HEK293 (cell line): ENCODE data around the gene ZNF200.

ENCODE experiments used
- BCL11B ChIP-seq: fragments of 450-650 bp; formaldehyde crosslinking; IDR thresholded peaks from 2 replicates; pipeline ENCODE4 v1.5.1; 2016; ENCODE audit warnings: low read depth, missing biosample characterization, missing genetic modification characterization
- GFI1B ChIP-seq: fragments of 450-650 bp; formaldehyde crosslinking; IDR thresholded peaks from 2 replicates; pipeline ENCODE4 v1.5.1; 2016; ENCODE audit warnings: missing biosample characterization, missing genetic modification characterization
- GLIS1 ChIP-seq: fragments of 450-650 bp; formaldehyde crosslinking; IDR thresholded peaks from 2 replicates; pipeline ENCODE4 v1.5.1; 2016; ENCODE audit warnings: missing biosample characterization, missing genetic modification characterization
- KLF1 ChIP-seq: fragments of 450-650 bp; formaldehyde crosslinking; IDR thresholded peaks from 2 replicates; pipeline ENCODE4 v1.5.1; 2016; ENCODE audit warnings: missing biosample characterization, missing genetic modification characterization
- KLF16 ChIP-seq: fragments of 450-650 bp; formaldehyde crosslinking; IDR thresholded peaks from 2 replicates; pipeline ENCODE4 v1.5.1; 2017; ENCODE audit warnings: missing biosample characterization, missing genetic modification characterization
- MYNN ChIP-seq: fragments of 450-650 bp; formaldehyde crosslinking; IDR thresholded peaks from 2 replicates; pipeline ENCODE4 v1.5.1; 2016; ENCODE audit warnings: missing biosample characterization, missing genetic modification characterization, borderline replicate concordance
- OSR2 ChIP-seq: fragments of 450-650 bp; formaldehyde crosslinking; IDR thresholded peaks from 2 replicates; pipeline ENCODE4 v1.5.1; 2016; ENCODE audit warnings: missing biosample characterization, missing genetic modification characterization
- RBAK ChIP-seq: fragments of 450-650 bp; formaldehyde crosslinking; IDR thresholded peaks from 2 replicates; pipeline ENCODE4 v1.5.1; 2016; ENCODE audit warnings: missing biosample characterization, missing genetic modification characterization
- SALL2 ChIP-seq: fragments of 450-650 bp; formaldehyde crosslinking; IDR thresholded peaks from 2 replicates; pipeline ENCODE4 v1.5.0; 2017; ENCODE audit warnings: missing biosample characterization, mild to moderate bottlenecking, missing genetic modification characterization, borderline replicate concordance
- SCRT1 ChIP-seq: fragments of 450-650 bp; formaldehyde crosslinking; IDR thresholded peaks from 2 replicates; pipeline ENCODE4 v1.5.1; 2016; ENCODE audit warnings: missing biosample characterization, missing genetic modification characterization, borderline replicate concordance
- SP7 ChIP-seq: fragments of 450-650 bp; formaldehyde crosslinking; IDR thresholded peaks from 2 replicates; pipeline ENCODE4 v1.5.1; 2016; ENCODE audit warnings: missing biosample characterization, missing genetic modification characterization
- YY1 ChIP-seq: fragments of 450-650 bp; formaldehyde crosslinking; IDR thresholded peaks from 2 replicates; pipeline ENCODE4 v1.5.1; 2018; ENCODE audit warnings: missing biosample characterization, missing genetic modification characterization
- YY2 ChIP-seq: fragments of 450-650 bp; formaldehyde crosslinking; IDR thresholded peaks from 2 replicates; pipeline ENCODE4 v1.5.1; 2016; ENCODE audit warnings: missing biosample characterization, missing genetic modification characterization
- ZBTB1 ChIP-seq: fragments of 450-650 bp; formaldehyde crosslinking; IDR thresholded peaks from 2 replicates; pipeline ENCODE4 v1.5.1; 2016; ENCODE audit warnings: missing biosample characterization, missing genetic modification characterization
- ZBTB20 ChIP-seq: fragments of 450-650 bp; formaldehyde crosslinking; IDR thresholded peaks from 2 replicates; pipeline ENCODE4 v1.5.1; 2016; ENCODE audit warnings: missing biosample characterization, missing genetic modification characterization
- ZEB2 ChIP-seq: fragments of 450-650 bp; formaldehyde crosslinking; IDR thresholded peaks from 2 replicates; pipeline ENCODE4 v1.5.1; 2016; ENCODE audit warnings: missing biosample characterization, missing genetic modification characterization
- ZFP41 ChIP-seq: fragments of 450-650 bp; formaldehyde crosslinking; IDR thresholded peaks from 2 replicates; pipeline ENCODE4 v1.5.1; 2016; ENCODE audit warnings: missing biosample characterization, missing genetic modification characterization, borderline replicate concordance
- ZFP69B ChIP-seq: fragments of 450-650 bp; formaldehyde crosslinking; IDR thresholded peaks from 2 replicates; pipeline ENCODE4 v1.5.1; 2016; ENCODE audit warnings: missing biosample characterization, missing genetic modification characterization
- ZNF16 ChIP-seq: fragments of 450-650 bp; formaldehyde crosslinking; IDR thresholded peaks from 2 replicates; pipeline ENCODE4 v1.5.1; 2016; ENCODE audit warnings: low read depth, missing biosample characterization, missing genetic modification characterization
- ZNF169 ChIP-seq: fragments of 450-650 bp; formaldehyde crosslinking; IDR thresholded peaks from 2 replicates; pipeline ENCODE4 v1.5.1; 2016; ENCODE audit warnings: missing biosample characterization, missing genetic modification characterization
- ZNF202 ChIP-seq: fragments of 450-650 bp; formaldehyde crosslinking; IDR thresholded peaks from 2 replicates; pipeline ENCODE4 v1.5.1; 2016; ENCODE audit warnings: missing biosample characterization, missing genetic modification characterization, borderline replicate concordance
- ZNF223 ChIP-seq: fragments of 450-650 bp; formaldehyde crosslinking; IDR thresholded peaks from 2 replicates; pipeline ENCODE4 v1.5.1; 2016; ENCODE audit warnings: missing biosample characterization, missing genetic modification characterization
- ZNF311 ChIP-seq: fragments of 450-650 bp; formaldehyde crosslinking; IDR thresholded peaks from 2 replicates; pipeline ENCODE4 v1.5.1; 2017; ENCODE audit warnings: missing biosample characterization, missing genetic modification characterization, borderline replicate concordance
- ZNF37A ChIP-seq: fragments of 450-650 bp; IDR thresholded peaks from 2 replicates; pipeline ENCODE4 v1.5.1; 2018; ENCODE audit warnings: missing biosample characterization, missing genetic modification characterization
- ZNF404 ChIP-seq: fragments of 450-650 bp; formaldehyde crosslinking; IDR thresholded peaks from 2 replicates; pipeline ENCODE4 v1.5.1; 2017; ENCODE audit warnings: missing biosample characterization, missing genetic modification characterization
- ZNF501 ChIP-seq: fragments of 450-650 bp; formaldehyde crosslinking; IDR thresholded peaks from 2 replicates; pipeline ENCODE4 v1.5.1; 2016; ENCODE audit warnings: missing biosample characterization, missing genetic modification characterization
- ZNF544 ChIP-seq: fragments of 450-650 bp; formaldehyde crosslinking; IDR thresholded peaks from 2 replicates; pipeline ENCODE4 v1.5.0; 2017; ENCODE audit warnings: missing biosample characterization, missing genetic modification characterization
- ZNF560 ChIP-seq: fragments of 450-650 bp; formaldehyde crosslinking; IDR thresholded peaks from 2 replicates; pipeline ENCODE4 v1.5.1; 2017; ENCODE audit warnings: missing biosample characterization, missing genetic modification characterization, borderline replicate concordance
- ZNF677 ChIP-seq: fragments of 450-650 bp; IDR thresholded peaks from 2 replicates; pipeline ENCODE4 v1.5.0; 2018; ENCODE audit warnings: missing biosample characterization, mild to moderate bottlenecking, missing genetic modification characterization, moderate library complexity
- ZNF707 ChIP-seq: fragments of 450-650 bp; formaldehyde crosslinking; IDR thresholded peaks from 2 replicates; pipeline ENCODE4 v1.5.1; 2016; ENCODE audit warnings: missing biosample characterization, missing genetic modification characterization
- ZNF76 ChIP-seq: fragments of 450-650 bp; formaldehyde crosslinking; IDR thresholded peaks from 2 replicates; pipeline ENCODE4; 2016; ENCODE audit warnings: low read depth, missing biosample characterization, missing genetic modification characterization, borderline replicate concordance
- ZNF791 ChIP-seq: fragments of 450-650 bp; formaldehyde crosslinking; IDR thresholded peaks from 2 replicates; pipeline ENCODE4 v1.5.1; 2016; ENCODE audit warnings: missing biosample characterization, missing genetic modification characterization
- ZSCAN16 ChIP-seq: fragments of 450-650 bp; formaldehyde crosslinking; IDR thresholded peaks from 2 replicates; pipeline ENCODE4 v1.5.1; 2016; ENCODE audit warnings: missing biosample characterization, missing genetic modification characterization
- TF ChIP-seq, protein P1 (sequence below): fragments of 450-650 bp; IDR thresholded peaks from 2 replicates; pipeline ENCODE4 v1.5.1; 2018; ENCODE audit warnings: missing biosample characterization, missing genetic modification characterization
- TF ChIP-seq, protein P2 (sequence below): fragments of 450-650 bp; formaldehyde crosslinking; IDR thresholded peaks from 2 replicates; pipeline ENCODE4 v1.5.1; 2016; ENCODE audit warnings: missing biosample characterization, missing genetic modification characterization
- TF ChIP-seq, protein P3 (sequence below): fragments of 450-650 bp; formaldehyde crosslinking; IDR thresholded peaks from 2 replicates; pipeline ENCODE4 v1.5.1; 2017; ENCODE audit warnings: missing biosample characterization, mild to moderate bottlenecking, missing genetic modification characterization, moderate library complexity

The ZNF200 gene

DNA sequence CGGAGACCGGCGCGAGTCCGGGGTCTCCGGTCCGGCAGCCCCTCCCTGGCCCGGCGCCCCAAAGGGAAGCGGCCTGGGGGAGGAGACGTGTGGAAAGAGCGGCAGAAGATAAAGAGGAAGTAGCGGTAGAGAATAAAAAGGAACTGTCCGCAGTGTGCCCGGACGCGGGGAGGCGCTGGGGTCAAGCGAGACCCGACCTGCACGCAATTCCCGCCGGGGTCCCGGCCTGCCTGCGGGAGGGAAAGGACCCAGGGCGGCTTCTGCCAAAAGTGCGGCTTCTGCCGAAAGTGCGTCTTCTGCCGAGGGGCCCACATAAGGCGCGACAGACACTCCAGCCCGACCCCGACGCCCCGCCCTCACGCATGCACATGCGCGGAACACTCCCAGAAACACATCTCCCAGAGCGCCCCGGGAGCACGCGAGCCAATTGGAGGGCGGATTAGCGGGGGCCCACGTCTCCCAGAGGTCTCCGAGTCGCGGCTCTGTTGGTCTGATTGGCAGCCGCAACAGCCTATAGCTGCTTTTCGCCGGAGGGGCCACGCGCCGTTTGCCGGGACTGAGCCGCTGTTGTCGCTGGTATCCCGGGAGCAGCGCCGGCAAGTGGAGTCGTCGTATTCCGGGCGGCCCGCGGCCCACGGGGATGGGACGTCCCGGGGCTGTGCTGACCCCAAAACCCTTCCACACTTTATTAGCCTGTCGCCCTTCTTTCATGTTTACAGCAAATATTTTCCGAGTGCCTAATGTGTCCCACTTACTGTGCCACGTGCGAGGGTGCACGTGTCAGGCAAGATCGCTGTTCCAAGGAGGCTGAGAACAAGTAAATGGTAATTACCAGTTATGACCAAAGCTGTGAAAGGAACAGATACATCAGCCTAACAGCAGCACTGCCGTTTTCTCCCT is 29.4 kb upstream of the ZNF200 start (continued):
- peak; percentile 86 for TF ChIP-seq KLF16 (tag by site-specific recombination)
- TF ChIP-seq YY1 (tag by site-specific recombination) = no peak
- no peak for TF ChIP-seq ZNF677 (tag by site-specific recombination)
- peak; percentile 96 for TF ChIP-seq ZBTB20
- no peak for TF ChIP-seq GFI1B (tag by site-specific recombination)
- no peak for TF ChIP-seq YY2
- TF ChIP-seq ZNF223 (tag by site-specific recombination) = no peak
- no peak for TF ChIP-seq ZNF560 (tag by site-specific recombination)
- no peak for TF ChIP-seq ZNF202 (tag by site-specific recombination)
- no peak for TF ChIP-seq ZNF311
- no peak; the same call in 1 of the 2 replicates for TF ChIP-seq ZSCAN16 (tag by site-specific recombination)
- TF ChIP-seq SCRT1 (tag by site-specific recombination) = no peak
- no peak for TF ChIP-seq MYNN (tag by site-specific recombination)
- TF ChIP-seq ZNF76 (tag by site-specific recombination) = peak; percentile 97
- no peak for TF ChIP-seq ZNF404
- no peak for TF ChIP-seq ZNF707 (tag by site-specific recombination)
- TF ChIP-seq ZBTB1 (tag by site-specific recombination) = no peak
- no peak for TF ChIP-seq ZNF544 (tag by site-specific recombination)
- TF ChIP-seq ZNF501 (tag by site-specific recombination) = peak; percentile 12; the same call in 1 of the 2 replicates
- TF ChIP-seq KLF1 (tag by site-specific recombination) = peak; percentile 7; the same call in 1 of the 2 replicates
- TF ChIP-seq ZNF16 = no peak
- peak; percentile 89 for TF ChIP-seq SP7 (tag by site-specific recombination)
- peak; percentile 78; the same call in 1 of the 2 replicates for TF ChIP-seq BCL11B (tag by site-specific recombination)
- TF ChIP-seq, protein P1, sequence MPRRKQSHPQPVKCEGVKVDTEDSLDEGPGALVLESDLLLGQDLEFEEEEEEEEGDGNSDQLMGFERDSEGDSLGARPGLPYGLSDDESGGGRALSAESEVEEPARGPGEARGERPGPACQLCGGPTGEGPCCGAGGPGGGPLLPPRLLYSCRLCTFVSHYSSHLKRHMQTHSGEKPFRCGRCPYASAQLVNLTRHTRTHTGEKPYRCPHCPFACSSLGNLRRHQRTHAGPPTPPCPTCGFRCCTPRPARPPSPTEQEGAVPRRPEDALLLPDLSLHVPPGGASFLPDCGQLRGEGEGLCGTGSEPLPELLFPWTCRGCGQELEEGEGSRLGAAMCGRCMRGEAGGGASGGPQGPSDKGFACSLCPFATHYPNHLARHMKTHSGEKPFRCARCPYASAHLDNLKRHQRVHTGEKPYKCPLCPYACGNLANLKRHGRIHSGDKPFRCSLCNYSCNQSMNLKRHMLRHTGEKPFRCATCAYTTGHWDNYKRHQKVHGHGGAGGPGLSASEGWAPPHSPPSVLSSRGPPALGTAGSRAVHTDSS (tag by site-specific recombination) = no peak
- TF ChIP-seq ZNF169 (tag by site-specific recombination) = 0 out of 2 replicates have a peak, but pooled peaks have one; percentile 54
- no peak for TF ChIP-seq SALL2 (tag by site-specific recombination)
- no peak; the same call in 1 of the 2 replicates for TF ChIP-seq ZNF37A (tag by site-specific recombination)
- peak; percentile 82 for TF ChIP-seq GLIS1 (tag by site-specific recombination)
- TF ChIP-seq ZNF791 = no peak
- 0 out of 2 replicates have a peak, but pooled peaks have one; percentile 17 for TF ChIP-seq OSR2 (tag by site-specific recombination)
- peak; percentile 100 for TF ChIP-seq ZFP69B (tag by site-specific recombination)
- TF ChIP-seq, protein P2, sequence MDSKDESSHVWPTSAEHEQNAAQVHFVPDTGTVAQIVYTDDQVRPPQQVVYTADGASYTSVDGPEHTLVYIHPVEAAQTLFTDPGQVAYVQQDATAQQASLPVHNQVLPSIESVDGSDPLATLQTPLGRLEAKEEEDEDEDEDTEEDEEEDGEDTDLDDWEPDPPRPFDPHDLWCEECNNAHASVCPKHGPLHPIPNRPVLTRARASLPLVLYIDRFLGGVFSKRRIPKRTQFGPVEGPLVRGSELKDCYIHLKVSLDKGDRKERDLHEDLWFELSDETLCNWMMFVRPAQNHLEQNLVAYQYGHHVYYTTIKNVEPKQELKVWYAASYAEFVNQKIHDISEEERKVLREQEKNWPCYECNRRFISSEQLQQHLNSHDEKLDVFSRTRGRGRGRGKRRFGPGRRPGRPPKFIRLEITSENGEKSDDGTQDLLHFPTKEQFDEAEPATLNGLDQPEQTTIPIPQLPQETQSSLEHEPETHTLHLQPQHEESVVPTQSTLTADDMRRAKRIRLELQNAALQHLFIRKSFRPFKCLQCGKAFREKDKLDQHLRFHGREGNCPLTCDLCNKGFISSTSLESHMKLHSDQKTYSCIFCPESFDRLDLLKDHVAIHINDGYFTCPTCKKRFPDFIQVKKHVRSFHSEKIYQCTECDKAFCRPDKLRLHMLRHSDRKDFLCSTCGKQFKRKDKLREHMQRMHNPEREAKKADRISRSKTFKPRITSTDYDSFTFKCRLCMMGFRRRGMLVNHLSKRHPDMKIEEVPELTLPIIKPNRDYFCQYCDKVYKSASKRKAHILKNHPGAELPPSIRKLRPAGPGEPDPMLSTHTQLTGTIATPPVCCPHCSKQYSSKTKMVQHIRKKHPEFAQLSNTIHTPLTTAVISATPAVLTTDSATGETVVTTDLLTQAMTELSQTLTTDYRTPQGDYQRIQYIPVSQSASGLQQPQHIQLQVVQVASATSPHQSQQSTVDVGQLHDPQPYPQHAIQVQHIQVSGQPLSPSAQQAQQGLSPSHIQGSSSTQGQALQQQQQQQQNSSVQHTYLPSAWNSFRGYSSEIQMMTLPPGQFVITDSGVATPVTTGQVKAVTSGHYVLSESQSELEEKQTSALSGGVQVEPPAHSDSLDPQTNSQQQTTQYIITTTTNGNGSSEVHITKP (tag by site-specific recombination) = peak; percentile 86
- peak; percentile 82 for TF ChIP-seq ZEB2
- no peak for TF ChIP-seq RBAK
- TF ChIP-seq ZFP41 (tag by site-specific recombination) = no peak
- TF ChIP-seq, protein P3, sequence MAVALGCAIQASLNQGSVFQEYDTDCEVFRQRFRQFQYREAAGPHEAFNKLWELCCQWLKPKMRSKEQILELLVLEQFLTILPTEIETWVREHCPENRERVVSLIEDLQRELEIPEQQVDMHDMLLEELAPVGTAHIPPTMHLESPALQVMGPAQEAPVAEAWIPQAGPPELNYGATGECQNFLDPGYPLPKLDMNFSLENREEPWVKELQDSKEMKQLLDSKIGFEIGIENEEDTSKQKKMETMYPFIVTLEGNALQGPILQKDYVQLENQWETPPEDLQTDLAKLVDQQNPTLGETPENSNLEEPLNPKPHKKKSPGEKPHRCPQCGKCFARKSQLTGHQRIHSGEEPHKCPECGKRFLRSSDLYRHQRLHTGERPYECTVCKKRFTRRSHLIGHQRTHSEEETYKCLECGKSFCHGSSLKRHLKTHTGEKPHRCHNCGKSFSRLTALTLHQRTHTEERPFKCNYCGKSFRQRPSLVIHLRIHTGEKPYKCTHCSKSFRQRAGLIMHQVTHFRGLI = no peak; the same call in 1 of the 2 replicates
